ENCODE data around the gene SIRPB1. TPM values are rescaled to one million over a fixed set of nuclear protein-coding genes. Genes with fewer than 3 reads are reported as not detected.
"Not testable (repeated sequence)": the region's sequence is repeated elsewhere in the genome, so short reads cannot be mapped to it uniquely, and the experiment has no call there.

The SIRPB1 gene
- total RNA-seq (2014; rRNA removed; shearing (Covaris generic)): 0.55 and 0.74 TPM in 2 replicates

DNA sequence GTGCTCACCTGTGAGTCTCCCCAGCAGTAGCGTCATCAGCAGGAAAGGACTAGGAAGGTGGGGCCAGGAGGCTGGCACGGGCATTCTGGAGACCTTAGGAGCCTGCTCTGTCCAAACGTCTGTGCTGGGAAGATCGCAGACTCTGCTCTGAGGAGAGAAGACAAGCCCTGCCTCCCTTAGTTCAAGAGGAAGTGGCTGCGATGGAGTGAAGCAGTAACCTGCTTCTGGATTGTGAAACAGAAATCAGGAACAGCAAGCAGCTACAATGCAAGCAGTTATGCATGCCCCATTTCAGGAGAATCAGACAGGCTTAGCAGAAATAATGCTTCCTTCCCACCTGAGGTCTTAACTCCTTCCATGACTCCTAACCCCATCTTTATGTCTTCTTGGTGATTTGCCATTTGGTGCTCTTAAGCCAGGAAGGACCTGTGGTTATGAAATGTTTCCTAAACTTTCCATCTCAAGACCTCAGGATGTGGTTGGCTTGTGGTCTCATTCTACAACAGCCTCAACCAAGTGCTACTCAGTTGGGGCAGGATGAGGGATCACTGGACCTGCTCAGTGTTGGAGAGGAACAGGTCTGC lies at the start of gene SIRPB1:
TSS of gene SIRPB1 (minus strand) at position 149 of the 584 bp plus-strand sequence. CDS start at position 84, 65 bp downstream.
- no peak for DNase-seq (ENCODE audit: low spot score)

DNA sequence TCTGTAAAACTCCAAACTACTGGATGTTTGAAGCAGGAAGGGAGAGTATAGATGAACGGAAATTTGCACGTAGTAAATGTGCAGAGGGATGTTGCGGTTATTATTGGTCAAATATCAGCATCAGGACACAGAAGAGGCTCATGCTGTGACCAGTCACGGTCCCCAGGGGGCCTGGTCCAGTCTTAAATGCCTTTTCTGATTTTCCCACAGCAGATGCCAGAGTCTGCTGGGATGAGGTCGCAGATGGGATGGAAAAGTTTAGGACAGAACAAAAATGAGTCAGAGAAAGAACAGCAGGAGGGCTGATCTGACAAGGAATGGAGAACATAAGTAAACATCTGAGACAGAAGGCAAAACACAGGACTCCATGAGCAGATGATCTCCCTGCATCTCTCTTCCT lies 49.5 kb upstream of the SIRPB1 start:
- peak; percentile 72 for DNase-seq (ENCODE audit: low spot score)

DNA sequence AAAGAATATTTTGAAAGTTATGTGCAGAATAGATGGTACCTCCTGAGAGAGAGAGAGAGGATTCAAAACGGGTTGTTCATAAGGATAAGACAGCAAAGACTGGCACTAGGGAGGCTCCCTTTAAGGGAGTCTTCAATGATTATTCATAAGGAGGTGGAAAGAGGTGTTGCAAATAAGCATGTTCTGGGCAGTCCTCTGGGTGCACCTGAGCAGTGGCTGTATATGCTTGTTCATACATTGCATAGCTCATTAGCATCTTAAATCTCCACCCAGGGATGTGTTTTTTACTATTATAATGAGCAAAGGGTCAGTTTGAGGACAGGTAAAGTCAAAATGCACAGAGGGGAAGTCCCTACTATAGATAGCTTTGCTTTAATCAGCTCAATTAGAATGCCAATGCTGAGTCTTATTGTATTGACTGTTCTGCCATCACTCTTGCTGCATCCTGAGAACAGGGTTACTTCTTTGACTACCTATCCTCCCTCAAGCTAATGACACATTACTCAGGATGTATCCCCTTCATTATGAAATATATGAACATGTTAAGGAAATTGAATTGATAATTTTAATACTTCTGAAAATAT lies 47.8 kb upstream of the SIRPB1 start:
- DNase-seq (ENCODE audit: low spot score): no peak

DNA sequence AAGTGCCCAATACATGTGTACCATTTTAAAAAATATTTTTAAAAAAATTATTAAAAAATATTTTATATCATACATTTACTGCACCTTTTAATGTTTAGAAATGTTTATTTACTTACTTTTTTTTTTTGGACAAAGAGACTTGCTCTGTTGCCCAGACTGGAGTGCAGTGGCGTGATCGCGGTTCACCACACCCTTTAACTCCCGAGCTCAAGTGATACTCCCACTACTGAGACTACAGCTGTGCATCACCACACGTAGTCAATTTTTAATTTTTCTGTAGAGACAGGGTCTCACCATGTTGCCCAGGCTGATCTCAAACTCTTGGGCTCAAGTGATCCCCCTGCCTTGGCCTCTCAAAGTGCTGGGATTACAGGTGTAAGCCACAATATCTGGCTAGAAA lies 47.0 kb upstream of the SIRPB1 start:
- DNase-seq (ENCODE audit: low spot score): no peak

DNA sequence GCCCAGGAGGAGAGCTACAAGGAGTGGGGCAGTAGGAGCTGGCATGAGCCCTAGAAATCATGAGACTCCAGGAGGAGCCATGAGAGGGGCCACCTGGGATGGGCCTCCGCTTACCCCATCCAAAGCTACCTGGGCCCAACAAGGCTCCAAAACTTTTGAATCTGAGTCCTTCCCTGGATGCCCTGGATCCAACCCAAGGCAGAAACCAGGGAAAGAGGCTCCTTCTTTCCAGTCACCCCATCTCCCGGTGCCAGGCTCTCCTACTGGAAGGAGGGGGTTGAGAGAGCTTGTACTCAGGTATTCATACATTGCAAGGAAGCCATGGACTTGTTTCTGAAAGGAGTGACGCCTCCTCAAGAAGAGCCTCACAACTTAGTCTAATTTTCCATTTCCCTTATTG lies 45.5 kb upstream of the SIRPB1 start:
- no peak for DNase-seq (ENCODE audit: low spot score)

DNA sequence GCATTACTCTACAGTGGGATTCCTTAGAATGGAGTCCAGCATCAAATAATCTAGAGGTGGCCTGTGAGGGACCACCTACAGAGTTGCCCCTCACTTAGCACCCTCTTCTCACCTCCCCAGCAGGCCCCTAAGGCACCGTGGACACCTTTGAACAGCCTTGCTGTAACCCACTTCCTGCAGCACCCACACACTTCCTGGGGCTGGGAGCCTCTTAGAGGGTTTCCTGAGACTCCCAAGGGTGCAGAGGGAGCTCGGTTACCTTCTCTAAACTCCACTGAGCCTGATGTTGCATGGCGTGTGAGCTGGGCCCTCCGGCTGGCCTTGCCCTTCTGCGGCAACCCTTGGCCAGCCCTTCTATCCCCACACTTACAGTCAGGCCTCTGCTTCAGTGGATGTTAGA lies 45.1 kb upstream of the SIRPB1 start:
- DNase-seq (ENCODE audit: low spot score): no peak

DNA sequence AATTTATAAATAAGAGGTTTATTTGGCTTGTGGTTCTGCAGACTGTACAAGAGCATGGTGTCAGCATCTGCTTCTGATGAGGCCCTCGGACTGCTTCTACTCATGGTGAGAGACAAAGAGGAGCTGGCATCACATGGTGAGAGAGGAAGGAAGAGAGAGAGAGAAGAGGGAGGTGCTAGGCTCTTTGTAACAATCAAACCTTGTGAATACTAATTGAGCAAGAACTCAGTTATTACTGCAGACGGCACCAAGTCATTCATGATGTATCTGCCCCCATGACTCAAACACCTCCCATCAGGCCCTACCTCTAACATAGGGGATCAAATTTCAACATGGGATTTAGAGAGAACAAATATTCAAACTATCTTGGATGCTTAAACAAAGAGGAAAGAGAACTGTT lies 44.1 kb upstream of the SIRPB1 start:
- no peak for DNase-seq (ENCODE audit: low spot score)

DNA sequence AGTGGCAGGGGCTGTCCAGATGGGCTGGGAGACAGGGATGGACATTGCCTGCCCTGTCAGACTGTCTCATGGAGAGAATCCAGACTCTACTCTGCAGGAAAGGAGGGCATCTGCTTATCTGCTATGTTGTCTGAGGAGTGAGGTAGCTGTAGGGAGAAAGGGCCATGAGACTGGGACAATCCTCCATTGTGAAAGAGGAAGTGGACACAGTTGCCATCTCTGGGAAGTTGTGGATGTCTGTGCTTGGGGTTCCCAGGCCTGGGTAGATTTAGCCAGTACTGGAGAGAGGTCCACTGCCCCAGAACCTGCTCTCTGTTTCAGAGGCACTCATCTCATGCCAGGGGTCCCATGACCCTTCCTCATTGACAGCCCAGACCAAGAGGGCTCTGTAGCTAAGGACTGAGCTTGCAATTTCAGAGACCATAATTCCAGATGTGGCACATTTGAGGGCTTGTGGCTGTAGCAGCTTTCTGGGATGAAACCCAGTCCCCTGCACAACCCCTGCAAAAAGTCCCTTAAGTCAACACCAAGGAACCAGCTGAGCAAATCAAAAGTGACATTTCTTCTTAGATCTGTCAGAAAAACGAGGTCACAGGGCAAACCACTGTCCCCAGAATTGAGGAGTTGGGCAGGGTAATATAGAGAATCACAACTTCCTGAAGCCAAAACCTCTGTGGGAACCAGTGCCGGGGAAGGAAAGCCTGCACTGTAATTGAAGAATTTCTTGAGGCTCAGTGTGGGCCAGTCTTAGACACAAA lies 41.9 kb upstream of the SIRPB1 start:
- no peak for DNase-seq (ENCODE audit: low spot score)

DNA sequence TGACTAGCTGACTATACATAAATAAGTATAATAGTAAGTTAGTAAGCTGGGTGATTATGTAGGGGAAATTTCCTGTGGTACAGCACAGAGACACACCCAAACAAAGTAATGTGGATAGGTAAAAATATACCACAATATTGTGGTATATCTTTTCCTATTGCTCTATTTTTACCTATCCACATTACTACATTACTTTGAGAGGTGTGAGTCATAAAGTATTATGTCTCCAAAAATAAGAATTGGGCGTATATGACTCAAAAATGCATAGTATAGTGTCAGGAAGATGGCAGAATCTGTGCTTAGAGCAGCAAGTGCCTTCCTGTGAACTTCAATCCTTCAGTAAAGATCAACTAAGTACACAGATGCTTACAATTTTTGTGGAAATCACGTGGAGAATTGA lies 40.4 kb upstream of the SIRPB1 start:
- no peak for DNase-seq (ENCODE audit: low spot score)

DNA sequence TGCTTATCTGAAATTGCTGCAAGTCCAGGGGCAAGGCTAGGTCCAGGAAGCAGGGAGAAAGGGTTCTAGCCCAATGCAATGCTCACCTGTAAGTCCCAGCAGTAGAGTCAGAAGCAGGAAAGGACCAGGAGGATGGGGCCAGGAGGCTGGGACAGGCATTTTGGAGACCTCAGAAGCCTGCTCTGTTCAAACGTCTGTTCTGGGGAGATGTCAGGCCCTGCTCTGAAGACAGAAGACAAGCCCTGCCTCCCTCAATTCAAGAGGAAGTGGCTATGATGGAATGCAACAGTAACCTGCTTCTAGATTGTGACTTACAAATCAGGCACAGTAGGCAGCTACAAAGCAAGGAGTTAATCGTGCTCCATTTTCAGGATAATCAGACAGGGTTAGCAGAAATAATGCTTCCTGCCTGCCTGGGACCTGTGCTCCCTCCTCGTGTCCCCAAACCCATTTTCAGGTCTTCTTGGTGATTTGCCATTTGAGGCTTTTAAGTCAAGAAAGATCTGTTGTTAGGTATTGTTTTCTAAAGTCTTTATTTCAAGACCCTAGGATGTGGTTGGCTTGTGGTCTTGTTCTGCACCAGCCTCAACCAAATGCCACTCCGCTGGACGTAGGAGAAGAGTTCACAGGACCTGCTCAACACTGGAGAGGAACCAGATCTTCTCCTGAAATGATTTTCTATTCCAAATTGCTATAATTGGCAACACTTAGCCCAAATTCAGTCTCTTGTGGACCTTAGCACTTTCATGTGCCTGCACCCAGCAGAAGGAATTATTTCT lies 37.9 kb upstream of the SIRPB1 start, which contains the start of gene SIRPG:
TSS of gene SIRPG (minus strand) at position 224 of the 779 bp plus-strand sequence. CDS start at position 159, 65 bp downstream.
- DNase-seq (ENCODE audit: low spot score): no peak

DNA sequence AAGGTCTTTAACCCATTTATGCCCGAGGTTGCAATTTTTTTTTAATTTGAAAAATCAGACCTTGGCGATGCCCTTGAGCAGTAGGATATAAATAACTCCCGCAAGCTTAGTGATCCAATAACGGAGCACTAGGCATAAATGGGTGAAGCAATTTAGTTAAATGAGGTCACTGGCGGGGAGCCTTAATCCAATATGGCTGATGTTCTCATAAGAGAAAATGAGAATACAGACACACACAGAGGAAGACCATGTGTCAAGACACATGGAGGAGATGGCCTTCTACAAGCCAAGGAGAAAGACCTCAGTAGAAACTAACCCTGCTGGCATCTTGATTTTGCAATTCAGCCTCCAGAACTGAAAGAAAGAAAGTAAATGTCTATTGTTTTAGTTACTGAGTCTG lies 37.0 kb upstream of the SIRPB1 start:
- DNase-seq (ENCODE audit: low spot score): no peak

DNA sequence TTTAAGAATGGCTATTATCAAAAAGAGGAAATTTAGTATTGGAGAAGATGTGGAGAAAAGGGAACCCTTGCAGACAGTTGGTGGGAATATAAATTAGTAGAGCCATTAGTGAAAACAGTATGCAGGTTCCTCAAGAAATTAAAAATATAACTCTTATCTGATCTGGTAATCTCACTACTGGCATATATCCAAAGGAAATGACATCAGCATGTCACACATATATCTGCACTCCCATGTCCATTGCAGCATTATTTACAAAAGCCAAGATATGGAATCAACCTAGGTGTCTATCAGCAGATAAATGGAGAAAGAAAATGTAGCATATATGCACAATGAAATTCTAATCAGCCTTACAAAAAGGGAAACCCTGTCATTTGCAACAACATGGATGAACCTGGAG lies 35.2 kb upstream of the SIRPB1 start:
- no peak for DNase-seq (ENCODE audit: low spot score)

DNA sequence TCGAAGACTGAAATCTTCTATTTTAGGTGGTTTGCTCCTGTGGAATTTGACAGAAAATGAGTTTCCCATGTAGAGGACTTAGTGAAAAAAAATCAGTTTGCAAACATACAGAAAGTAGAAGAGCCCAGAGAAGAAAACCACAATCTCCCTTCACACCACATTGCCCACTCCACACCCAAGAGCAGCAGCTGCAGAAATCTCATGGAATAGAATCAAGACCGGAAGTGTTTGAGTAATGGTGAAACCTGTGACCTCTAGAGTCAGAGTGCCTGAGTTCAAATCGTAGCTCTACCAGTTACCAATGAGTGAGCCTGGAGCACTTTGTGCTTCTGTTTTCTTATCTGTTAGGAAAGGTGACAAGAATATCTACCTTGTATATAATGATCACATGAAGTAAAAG lies 33.2 kb upstream of the SIRPB1 start:
- no peak for DNase-seq (ENCODE audit: low spot score)

DNA sequence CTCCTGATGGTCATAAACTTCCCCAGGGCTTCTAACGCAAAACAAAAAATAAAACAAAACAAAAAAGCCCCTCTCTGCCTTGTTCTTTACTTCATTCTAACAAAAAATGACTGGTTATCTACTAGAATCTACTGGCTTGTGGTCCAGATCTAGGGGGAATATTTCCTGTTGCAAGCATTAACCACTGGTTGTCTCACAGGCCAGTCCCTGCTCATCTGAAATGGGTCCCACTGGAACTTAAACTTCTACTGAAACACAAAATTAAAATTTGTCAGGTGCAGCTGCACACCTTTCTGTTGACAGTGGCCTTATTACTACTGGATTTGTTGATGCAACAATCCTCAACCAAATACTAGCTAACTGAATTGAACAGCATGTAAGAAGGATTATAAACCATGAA lies 32.3 kb upstream of the SIRPB1 start:
- DNase-seq (ENCODE audit: low spot score): no peak

DNA sequence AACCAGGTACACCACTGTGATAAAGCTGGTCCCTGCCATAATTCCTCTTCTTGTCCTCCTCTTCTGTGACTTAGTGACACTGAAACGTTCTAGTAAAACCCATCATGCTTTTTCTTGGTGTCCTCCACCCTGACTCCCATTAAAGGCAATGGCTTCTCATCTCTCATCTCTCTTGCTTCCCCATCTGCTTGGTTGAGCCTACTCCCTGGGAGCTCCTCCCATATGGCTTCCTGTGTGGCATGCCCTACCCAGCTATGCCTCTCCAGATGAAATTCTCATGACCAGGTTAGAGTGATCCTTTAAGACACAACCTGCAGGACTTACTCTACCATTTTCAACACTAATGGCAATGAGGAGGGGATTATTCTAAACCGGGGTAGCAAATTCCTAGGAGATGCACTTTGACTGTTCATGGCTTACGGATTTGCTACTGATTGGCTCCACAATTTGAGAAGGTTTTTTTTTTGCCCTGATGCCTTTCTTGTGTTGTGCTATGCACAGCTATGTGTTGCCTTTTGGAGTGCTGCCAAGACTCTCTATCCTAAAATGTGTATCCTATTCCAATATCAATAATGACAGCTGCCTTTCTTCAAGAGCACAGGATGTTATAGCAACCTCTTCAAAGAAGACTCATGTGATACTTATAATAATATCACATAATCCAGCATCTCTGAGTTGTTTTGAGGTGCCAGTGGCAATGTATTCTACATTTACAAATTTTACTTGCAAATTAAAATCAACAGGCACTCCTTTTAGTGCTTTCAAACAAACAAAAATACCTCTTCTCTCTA lies 31.7 kb upstream of the SIRPB1 start:
- no peak for DNase-seq (ENCODE audit: low spot score)

DNA sequence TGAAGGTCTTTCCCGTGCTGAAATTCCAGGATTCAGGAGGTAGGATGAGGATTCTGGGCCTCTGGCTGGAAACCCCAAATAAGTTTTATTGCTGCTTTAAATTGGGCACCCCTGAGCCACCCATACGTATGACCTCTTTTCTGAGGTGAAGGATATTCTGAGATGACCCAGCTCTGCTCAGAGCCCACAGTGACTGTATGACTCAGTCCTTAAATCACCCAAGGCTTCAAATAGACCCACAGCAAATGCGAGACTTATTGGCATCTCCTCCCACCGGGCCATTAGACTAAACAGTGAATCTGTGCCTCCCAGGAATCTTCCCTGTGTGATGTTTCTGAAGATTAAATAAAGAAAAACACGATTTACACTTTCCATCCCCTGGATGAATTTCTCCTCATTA lies 28.3 kb upstream of the SIRPB1 start:
- no peak for DNase-seq (ENCODE audit: low spot score)

DNA sequence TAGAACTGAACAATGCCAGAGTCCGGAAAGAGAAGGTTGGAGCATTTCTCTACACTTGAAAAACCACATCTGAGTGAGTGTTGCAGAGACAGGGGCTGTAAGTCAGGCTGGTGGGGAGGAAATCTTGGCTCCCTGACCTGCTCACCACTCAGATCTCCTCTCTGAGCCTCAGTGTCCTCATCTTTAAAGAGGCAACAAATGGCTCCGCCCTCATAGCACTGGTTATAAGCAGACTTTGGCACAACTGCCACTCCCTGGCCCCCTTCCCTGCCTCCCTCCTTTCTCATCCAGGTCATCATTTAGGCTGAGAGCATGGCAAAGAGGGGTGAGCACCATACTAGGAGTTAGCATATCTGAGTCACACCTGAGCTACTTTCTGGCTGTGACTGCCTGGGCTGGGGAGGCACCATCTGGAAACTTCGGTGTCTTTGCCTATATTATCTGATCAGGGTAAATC lies 27.2 kb upstream of the SIRPB1 start:
- DNase-seq (ENCODE audit: low spot score): no peak

DNA sequence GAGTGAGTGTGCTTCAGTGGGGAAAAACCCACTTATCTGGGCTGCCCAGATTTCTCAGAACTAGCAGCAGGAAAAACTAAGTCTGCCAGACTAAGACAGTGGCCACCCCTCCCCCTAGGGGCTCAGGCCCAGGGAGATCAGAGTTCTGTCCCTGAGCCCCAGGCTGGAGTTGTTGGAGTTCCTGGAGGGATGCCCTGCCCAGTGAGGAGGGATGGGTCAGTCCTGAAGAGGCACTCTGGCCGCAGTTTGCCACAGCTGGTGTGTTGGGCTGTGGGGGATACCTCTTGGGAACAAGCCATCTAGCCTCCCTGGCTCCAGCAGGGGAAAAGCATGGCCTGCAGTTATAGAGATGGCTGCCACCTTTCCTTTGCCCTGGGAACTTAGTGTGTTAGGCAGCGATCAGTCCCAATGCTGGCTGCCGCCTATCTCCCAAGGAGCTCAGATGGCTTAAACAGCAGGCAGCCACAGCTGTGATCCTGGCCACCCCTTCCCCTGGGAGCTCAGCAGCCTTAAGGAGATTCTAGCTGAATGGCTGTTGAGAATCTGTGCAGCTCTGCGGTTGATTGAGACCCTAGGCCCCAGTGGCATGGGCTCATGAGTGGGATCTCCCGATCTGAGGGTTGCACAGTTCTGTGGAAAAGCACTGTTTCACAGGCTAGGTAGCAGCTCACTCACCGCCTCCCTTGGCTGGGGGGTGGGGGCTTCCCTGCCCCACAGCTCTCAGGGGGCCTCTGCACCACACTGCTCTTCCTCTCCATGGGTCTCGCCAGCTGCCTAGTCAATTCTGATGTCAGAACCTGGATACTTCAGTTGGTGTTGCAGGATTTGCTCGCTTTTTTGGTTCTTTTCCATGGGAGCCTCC lies 24.5 kb upstream of the SIRPB1 start:
- DNase-seq (ENCODE audit: low spot score): no peak

DNA sequence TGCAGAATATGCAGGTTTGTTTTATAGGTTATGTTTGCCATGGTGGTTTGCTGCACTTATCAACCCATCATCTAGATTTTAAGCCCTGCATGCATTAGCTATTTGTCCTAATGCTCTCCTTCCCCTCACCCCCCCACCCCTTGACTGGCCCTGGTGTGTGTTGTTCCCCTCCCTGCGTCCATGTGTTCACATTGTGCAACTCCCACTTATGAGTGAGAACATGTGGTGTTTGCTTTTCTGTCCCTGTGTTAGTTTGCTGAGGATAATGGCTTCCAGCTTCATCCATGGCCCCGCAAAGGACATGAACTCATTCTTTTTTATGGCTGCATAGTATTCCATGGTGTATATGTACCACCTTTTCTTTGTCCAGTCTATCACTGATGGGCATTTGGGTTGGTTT lies 18.8 kb upstream of the SIRPB1 start:
- not testable (repeated sequence) for DNase-seq (ENCODE audit: low spot score)

DNA sequence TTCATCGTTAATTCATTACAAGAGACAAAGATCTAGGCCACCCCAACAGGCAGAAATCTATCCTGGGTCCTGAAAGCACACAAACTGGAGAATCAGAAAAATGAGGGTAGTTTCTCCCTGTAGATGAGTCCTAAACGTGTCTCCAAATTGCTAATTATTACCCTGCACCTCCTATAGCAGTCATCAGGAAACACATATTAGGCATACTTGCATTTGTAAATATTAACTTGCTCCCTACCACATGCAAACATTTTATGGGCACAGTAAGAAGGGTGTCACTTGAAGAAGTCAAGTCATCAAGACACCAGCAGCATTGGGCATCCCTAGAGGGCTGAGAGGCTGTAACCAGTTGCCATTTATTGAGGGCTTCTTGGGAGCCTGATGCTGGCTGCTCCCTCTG lies 17.9 kb upstream of the SIRPB1 start:
- no peak for DNase-seq (ENCODE audit: low spot score)
